H9 (cell line): ENCODE results near the gene NRP1. TPM values are rescaled to one million over a fixed set of nuclear protein-coding genes. Genes with fewer than 3 reads are reported as not detected.

Experiments used
- DNase-seq: peaks from one replicate; pipeline ENCODE4 v3.0.0-alpha.2; 2017
- H2AFZ ChIP-seq: one replicate; pipeline ENCODE4 v1.6.1; 2013; ENCODE audit warnings: mild to moderate bottlenecking, low read length, control low read depth, moderate library complexity
- H2AK5ac ChIP-seq: 2 replicates; pipeline ENCODE4 v1.6.1; 2013; ENCODE audit warnings: low read length, control low read depth, mixed read lengths; ENCODE audit not compliant: insufficient read length
- H2BK120ac ChIP-seq: one replicate; pipeline ENCODE4 v1.6.1; 2013; ENCODE audit warnings: low read depth, mild to moderate bottlenecking, low read length, control low read depth, inconsistent platforms; ENCODE audit not compliant: poor library complexity, severe bottlenecking
- H2BK12ac ChIP-seq: 2 replicates; pipeline ENCODE4 v1.6.1; 2013; ENCODE audit warnings: low read length, control low read depth, mixed read lengths, low read depth; ENCODE audit not compliant: insufficient read length
- H2BK15ac ChIP-seq: 2 replicates; pipeline ENCODE4 v1.6.1; 2013; ENCODE audit warnings: low read depth, low read length, control low read depth
- H2BK20ac ChIP-seq: one replicate; pipeline ENCODE4 v1.6.1; 2013; ENCODE audit warnings: low read depth, mild to moderate bottlenecking, low read length, control low read depth, inconsistent platforms; ENCODE audit not compliant: poor library complexity, severe bottlenecking
- H2BK5ac ChIP-seq: 2 replicates; pipeline ENCODE4 v1.6.1; 2013; ENCODE audit warnings: low read length, control low read depth, mixed read lengths; ENCODE audit not compliant: insufficient read length
- H3K14ac ChIP-seq: 2 replicates; pipeline ENCODE4 v1.6.1; 2013; ENCODE audit warnings: low read length, control low read depth; ENCODE audit not compliant: insufficient read depth
- H3K18ac ChIP-seq: 2 replicates; pipeline ENCODE4 v1.6.1; 2013; ENCODE audit warnings: low read depth, mild to moderate bottlenecking, mixed read lengths, low read length, control low read depth; ENCODE audit not compliant: insufficient read length
- H3K23ac ChIP-seq: 2 replicates; pipeline ENCODE4 v1.6.1; 2013; ENCODE audit warnings: low read length, control low read depth, mixed read lengths, low read depth; ENCODE audit not compliant: insufficient read length
- H3K23me2 ChIP-seq: 2 replicates; pipeline ENCODE4 v1.6.1; 2013; ENCODE audit warnings: low read depth, mild to moderate bottlenecking, mixed read lengths, low read length, control low read depth; ENCODE audit not compliant: insufficient read length, poor library complexity, severe bottlenecking
- H3K27ac ChIP-seq: 2 replicates; pipeline ENCODE4 v1.5.1; 2013; ENCODE audit warnings: low read length, control low read depth, mixed read lengths, low read depth; ENCODE audit not compliant: insufficient read length
- H3K27me3 ChIP-seq: 2 replicates; pipeline ENCODE4 v1.6.1; 2013; ENCODE audit warnings: low read length, control low read depth, inconsistent platforms; ENCODE audit not compliant: insufficient read depth
- H3K4ac ChIP-seq: 2 replicates; pipeline ENCODE4 v1.6.1; 2013; ENCODE audit warnings: low read depth, mild to moderate bottlenecking, control low read depth, inconsistent platforms, low read length, moderate library complexity
- H3K4me1 ChIP-seq: 2 replicates; pipeline ENCODE4 v1.6.1; 2013; ENCODE audit warnings: low read length, control low read depth, inconsistent platforms; ENCODE audit not compliant: insufficient read depth
- H3K4me2 ChIP-seq: 2 replicates; pipeline ENCODE4 v1.6.1; 2013; ENCODE audit warnings: low read length, control low read depth, mixed read lengths; ENCODE audit not compliant: insufficient read length, insufficient read depth
- H3K56ac ChIP-seq: 2 replicates; pipeline ENCODE4 v1.6.1; 2013; ENCODE audit warnings: low read depth, mild to moderate bottlenecking, mixed read lengths, low read length, control low read depth; ENCODE audit not compliant: insufficient read length
- H3K79me1 ChIP-seq: 2 replicates; pipeline ENCODE4 v1.6.1; 2013; ENCODE audit warnings: low read depth, mild to moderate bottlenecking, moderate library complexity, low read length, control low read depth, inconsistent platforms; ENCODE audit not compliant: insufficient read depth, poor library complexity, severe bottlenecking
- H3K79me2 ChIP-seq: 2 replicates; pipeline ENCODE4 v1.6.1; 2013; ENCODE audit warnings: low read length, control low read depth, inconsistent platforms; ENCODE audit not compliant: insufficient read depth
- H3K9ac ChIP-seq: 2 replicates; pipeline ENCODE4 v1.6.1; 2013; ENCODE audit warnings: low read length, control low read depth, mixed read lengths; ENCODE audit not compliant: insufficient read length; ENCODE audit errors: extremely low read depth
- H3K9me3 ChIP-seq: one replicate; pipeline ENCODE4 v1.6.1; 2013; ENCODE audit warnings: low read depth, low read length, inconsistent platforms; ENCODE audit not compliant: control insufficient read depth
- H3T11ph ChIP-seq: one replicate; pipeline ENCODE4 v1.6.1; 2013; ENCODE audit warnings: mild to moderate bottlenecking, low read length, control low read depth, inconsistent platforms
- H4K20me1 ChIP-seq: one replicate; pipeline ENCODE4 v1.6.1; 2013; ENCODE audit not compliant: control insufficient read depth, insufficient read length, insufficient read depth
- H4K5ac ChIP-seq: 2 replicates; pipeline ENCODE4 v1.6.1; 2013; ENCODE audit warnings: low read depth, mild to moderate bottlenecking, mixed read lengths, low read length, control low read depth; ENCODE audit not compliant: insufficient read length
- H4K8ac ChIP-seq: replicated peaks from 2 replicates; pipeline ENCODE4 v1.6.1; 2013; ENCODE audit warnings: low read length, control low read depth, mixed read lengths, low read depth; ENCODE audit not compliant: insufficient read length
- H4K91ac ChIP-seq: 2 replicates; pipeline ENCODE4 v1.6.1; 2013; ENCODE audit warnings: low read depth, mild to moderate bottlenecking, moderate library complexity, mixed read lengths, low read length, control low read depth; ENCODE audit not compliant: insufficient read length
- H3K27ac Mint-ChIP-seq, 3 experiments: 2 replicates in 2 of 3; 3 replicates in 1 of 3; pipeline ENCODE4 v1.8.0; 2020 to 2021; ENCODE audit warnings: mixed read lengths in 3 of 3, mild to moderate bottlenecking in 1 of 3, moderate library complexity in 1 of 3
- H3K27me3 Mint-ChIP-seq: 2 replicates; pipeline ENCODE4 v1.8.0; 2021; ENCODE audit warnings: low read depth, mild to moderate bottlenecking, moderate library complexity, mixed read lengths
- H3K36me3 Mint-ChIP-seq, 3 experiments: 2 replicates in 2 of 3; 3 replicates in 1 of 3; pipeline ENCODE4 v1.8.0; 2020 to 2021; ENCODE audit warnings: low read depth in 3 of 3, mixed read lengths in 3 of 3; ENCODE audit not compliant: insufficient read depth in 1 of 3
- H3K4me1 Mint-ChIP-seq, 2 experiments: 2 replicates each; pipeline ENCODE4 v1.8.0; 2020; ENCODE audit warnings: mixed read lengths in 2 of 2
- H3K4me3 Mint-ChIP-seq, 2 experiments: 2 replicates in 1 of 2; 3 replicates in 1 of 2; pipeline ENCODE4 v1.8.0; 2020 to 2021; ENCODE audit warnings: mild to moderate bottlenecking in 2 of 2, mixed read lengths in 2 of 2, moderate library complexity in 1 of 2
- H3K9me3 Mint-ChIP-seq, 2 experiments: 2 replicates in 1 of 2; 3 replicates in 1 of 2; pipeline ENCODE4 v1.8.0; 2020; ENCODE audit warnings: mild to moderate bottlenecking in 2 of 2, mixed read lengths in 2 of 2, moderate library complexity in 1 of 2
- WGBS: extraction: QIAGEN DNeasy Blood & Tissue Kit; methylation state at CpG from one replicate; pipeline ENCODE4 v1.1.7; 2013; ENCODE audit warnings: missing lambda C conversion rate, low lambda C conversion rate, mixed read lengths; ENCODE audit not compliant: insufficient read length; ENCODE audit errors: extremely low coverage; 5-methylcytosine and 5-hydroxymethylcytosine counted together
- total RNA-seq: library from RNA; stranded (reverse); gene quantifications from 2 replicates; pipeline ENCODE4 v1.2.1, GENCODE V29; 2021
- TF ChIP-seq, protein P1 (sequence below): fragments of 200-600 bp; sonication (generic); conservative IDR thresholded peaks from 3 replicates; pipeline ENCODE4 v1.8.0; 2021; ENCODE audit warnings: antibody characterized with exemption, mild to moderate bottlenecking

Gene NRP1
- total RNA-seq, 1 experiment from 2014 or later, result 4.6 TPM

- Histone ChIP-seq H2AFZ (no peak overlapping the region), H3K18ac (no peak overlapping the region), H2BK20ac (no peak overlapping the region), H4K8ac (no peak overlapping the region), H3K27me3 (no peaks in the 10 kb centered on the region), H3K9ac (no peak overlapping the region), H3K27ac (no peak overlapping the region), H4K20me1 (no peaks in the 10 kb centered on the region), H4K5ac (no peak overlapping the region), H4K91ac (no peak overlapping the region), H3T11ph (no peak overlapping the region), H3K23ac (no peak overlapping the region), H3K4me1 (peaks cover 4% of the 10 kb centered on the region; the same call in 1 of the 2 replicates), H2BK15ac (no peak overlapping the region), H2BK12ac (no peak overlapping the region), H3K4ac (no peak overlapping the region), H3K79me1 (no peaks in the 10 kb centered on the region), H3K14ac (no peak overlapping the region), H3K9me3 (no peaks in the 10 kb centered on the region), H3K56ac (no peak overlapping the region), H2AK5ac (no peak overlapping the region), H3K4me2 (no peak overlapping the region), H3K79me2 (no peaks in the 10 kb centered on the region), H2BK120ac (no peak overlapping the region), H3K23me2 (no peaks in the 10 kb centered on the region), H2BK5ac (no peak overlapping the region)
- DNase-seq, result peak; percentile 51
- Mint-ChIP-seq H3K27me3 (no peaks in the 10 kb centered on the region), H3K27ac (no peak overlapping the region), H3K9me3 (no peaks in the 10 kb centered on the region), H3K4me1 (peaks cover 29 to 32% of the 10 kb centered on the region in 2 experiments), H3K36me3 (no peaks in the 10 kb centered on the region), H3K4me3 (no peak overlapping the region)
- no CpG with 5 or more reads among the region's 8 CpGs for WGBS
- TF ChIP-seq, protein P1, sequence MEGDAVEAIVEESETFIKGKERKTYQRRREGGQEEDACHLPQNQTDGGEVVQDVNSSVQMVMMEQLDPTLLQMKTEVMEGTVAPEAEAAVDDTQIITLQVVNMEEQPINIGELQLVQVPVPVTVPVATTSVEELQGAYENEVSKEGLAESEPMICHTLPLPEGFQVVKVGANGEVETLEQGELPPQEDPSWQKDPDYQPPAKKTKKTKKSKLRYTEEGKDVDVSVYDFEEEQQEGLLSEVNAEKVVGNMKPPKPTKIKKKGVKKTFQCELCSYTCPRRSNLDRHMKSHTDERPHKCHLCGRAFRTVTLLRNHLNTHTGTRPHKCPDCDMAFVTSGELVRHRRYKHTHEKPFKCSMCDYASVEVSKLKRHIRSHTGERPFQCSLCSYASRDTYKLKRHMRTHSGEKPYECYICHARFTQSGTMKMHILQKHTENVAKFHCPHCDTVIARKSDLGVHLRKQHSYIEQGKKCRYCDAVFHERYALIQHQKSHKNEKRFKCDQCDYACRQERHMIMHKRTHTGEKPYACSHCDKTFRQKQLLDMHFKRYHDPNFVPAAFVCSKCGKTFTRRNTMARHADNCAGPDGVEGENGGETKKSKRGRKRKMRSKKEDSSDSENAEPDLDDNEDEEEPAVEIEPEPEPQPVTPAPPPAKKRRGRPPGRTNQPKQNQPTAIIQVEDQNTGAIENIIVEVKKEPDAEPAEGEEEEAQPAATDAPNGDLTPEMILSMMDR, result no peak
Measured at GRCh38 chr10:33160151-33160550, 174.3 kb downstream of the NRP1 start.
